ENCODE results near the gene EPM2AIP1. TPM values are rescaled to one million over a fixed set of nuclear protein-coding genes. Genes with fewer than 3 reads are reported as not detected.

The EPM2AIP1 gene
- total and polyA plus RNA-seq, 2 of the 8 experiments (the other 6 are each of a cell fraction or from before 2014, with no cell fraction given), result 6.6 to 9.0 TPM

DNA sequence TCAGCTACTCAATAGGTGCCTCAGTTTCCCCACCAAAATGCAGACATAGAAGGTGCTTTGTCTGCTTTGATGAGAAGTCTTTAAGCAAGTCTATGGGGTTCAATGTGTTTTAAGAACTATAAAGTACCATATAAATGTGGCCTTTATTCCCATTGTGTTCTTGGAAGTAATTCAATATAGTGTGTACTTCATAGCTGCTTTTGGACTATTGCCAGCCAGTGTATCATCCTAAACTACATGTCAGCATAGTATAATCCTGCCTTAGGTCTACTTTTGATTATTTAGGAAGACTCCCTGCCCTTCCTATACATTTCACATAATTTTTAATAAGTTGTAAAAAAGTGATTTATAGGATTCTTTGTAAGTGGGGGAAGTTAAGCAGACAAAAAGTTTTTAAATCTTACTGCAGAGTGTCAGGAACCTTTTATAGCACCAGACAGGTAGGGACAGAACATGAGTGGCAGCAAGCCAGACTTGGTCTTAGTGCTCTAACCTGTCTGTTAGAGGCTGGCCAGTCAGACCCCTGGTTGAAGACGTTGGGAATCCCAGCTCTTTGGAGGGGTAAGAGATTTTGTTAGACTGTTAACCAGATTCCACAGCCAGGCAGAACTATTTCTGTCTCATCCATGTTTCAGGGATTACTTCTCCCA is 48.7 kb upstream of the EPM2AIP1 start:
- H3K14ac ChIP-seq (ENCODE audit: insufficient read length), result no peak overlapping the region
- no peak overlapping the region for H3K4ac ChIP-seq (replicated peaks; ENCODE audit: insufficient read length, low read depth, low read length)
- no peak overlapping the region for H2BK5ac ChIP-seq (ENCODE audit: low read depth, low read length)
- H3K79me2 ChIP-seq (ENCODE audit: control insufficient read depth in 1 of 2, insufficient read depth in 2 of 2, low read length in 2 of 2), result no peaks in the 10 kb centered on the region
- H3K4me3 ChIP-seq (ENCODE audit: extremely low read depth in 1 of 4, insufficient read depth in 2 of 4, low read depth in 3 of 4, low read length in 4 of 4), result no peak overlapping the region
- no peak for DNase-seq (ENCODE audit: low read depth in 1 of 2, low spot score in 2 of 2)
- no peaks in the 10 kb centered on the region for H3K79me1 ChIP-seq (ENCODE audit: low read depth, low read length)
- no peak overlapping the region for H4K8ac ChIP-seq (ENCODE audit: extremely low read depth, insufficient read depth, low read length)
- no peak overlapping the region for H4K5ac ChIP-seq (ENCODE audit: insufficient read length, low read depth, low read length)
- H4K91ac ChIP-seq (replicated peaks; ENCODE audit: insufficient read length, low read length), result no peak overlapping the region
- peaks cover 7 to 47% (median 27%) of the 10 kb centered on the region in 4 experiments; a peak in 7 of 8 replicates for H3K36me3 ChIP-seq (ENCODE audit: control insufficient read depth in 2 of 4, insufficient read depth in 4 of 4, low read length in 3 of 4)
- no peak overlapping the region for H3K27ac ChIP-seq (ENCODE audit: low read depth, low read length)
- no peaks in the 10 kb centered on the region for H3K4me1 ChIP-seq (replicated peaks in 1 of 4; ENCODE audit: control insufficient read depth in 3 of 4, insufficient read depth in 4 of 4, low read length in 3 of 4)
- H4K20me1 ChIP-seq (replicated peaks in 1 of 2; ENCODE audit: control insufficient read depth in 1 of 2, insufficient read depth in 2 of 2, low read length in 2 of 2), result no peaks in the 10 kb centered on the region
- H3K27me3 ChIP-seq (replicated peaks in 1 of 4; ENCODE audit: control insufficient read depth in 3 of 4, extremely low read depth in 1 of 4, insufficient read depth in 3 of 4, low read length in 3 of 4), result no peaks in the 10 kb centered on the region
- no peaks in the 10 kb centered on the region for H3K9me3 ChIP-seq (ENCODE audit: insufficient read depth in 2 of 2, low read depth in 1 of 2, low read length in 1 of 2)
- 88% methylated on average over 1 of the region's 1 CpG; no CpG with 5 or more reads in 1 of the 2 experiments for WGBS, 2 experiments (ENCODE audit: extremely low coverage in 1 of 2, insufficient coverage in 1 of 2, insufficient read length in 1 of 2, insufficient replicate concordance in 2 of 2, low coverage in 1 of 2, low lambda C conversion rate in 2 of 2, missing lambda C conversion rate in 1 of 2)
- POLR2A ChIA-PET (ENCODE audit: partially characterized antibody), result interaction anchor here (1.0 to 1.4 kb wide), 2 partner anchors 9 to 26 kb away, joined by 3 read pairs; no protein-coding TSS in a partner anchor
- CTCF ChIA-PET (ENCODE audit: partially characterized antibody), result interaction anchor here (0.7 to 1.7 kb wide), 3 partner anchors 10 to 288 kb away, joined by 3 to 4 read pairs (median 3); no protein-coding TSS in a partner anchor
- H2BK120ac ChIP-seq (replicated peaks; ENCODE audit: low read depth, low read length), result no peak overlapping the region
- H2AK5ac ChIP-seq (ENCODE audit: low read depth, low read length), result no peak overlapping the region
- no peak overlapping the region for H3K23ac ChIP-seq (ENCODE audit: insufficient read length)
- FAIRE-seq, result no peak
- H2AFZ ChIP-seq (ENCODE audit: low read length), result no peak overlapping the region
- no peak overlapping the region for H2BK12ac ChIP-seq (ENCODE audit: low read depth, low read length)
- no peaks in the 10 kb centered on the region for H3K23me2 ChIP-seq (ENCODE audit: low read depth, low read length)
- no peak overlapping the region for H3K4me2 ChIP-seq (ENCODE audit: insufficient read depth in 1 of 2, low read depth in 2 of 2, low read length in 2 of 2)
- H3K56ac ChIP-seq (replicated peaks; ENCODE audit: insufficient read length, low read depth, low read length), result no peak overlapping the region
- H3K9ac ChIP-seq (replicated peaks in 1 of 4; ENCODE audit: extremely low read depth in 1 of 4, low read depth in 3 of 4, low read length in 3 of 4), result no peak overlapping the region
- no peak overlapping the region for H2BK15ac ChIP-seq (ENCODE audit: low read length)
- H2BK20ac ChIP-seq (ENCODE audit: low read length), result no peak overlapping the region
- H3K18ac ChIP-seq (ENCODE audit: extremely low read depth, low read length), result no peak overlapping the region
- TF ChIP-seq, protein P1, sequence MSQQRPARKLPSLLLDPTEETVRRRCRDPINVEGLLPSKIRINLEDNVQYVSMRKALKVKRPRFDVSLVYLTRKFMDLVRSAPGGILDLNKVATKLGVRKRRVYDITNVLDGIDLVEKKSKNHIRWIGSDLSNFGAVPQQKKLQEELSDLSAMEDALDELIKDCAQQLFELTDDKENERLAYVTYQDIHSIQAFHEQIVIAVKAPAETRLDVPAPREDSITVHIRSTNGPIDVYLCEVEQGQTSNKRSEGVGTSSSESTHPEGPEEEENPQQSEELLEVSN (IDR thresholded peaks at IDR 0.05), result no peak
- TF ChIP-seq BCL11A (IDR thresholded peaks at IDR 0.05; ENCODE audit: low read depth in 2 of 2, low read length in 2 of 2), result no peak
- no peak for TF ChIP-seq CEBPB (IDR thresholded peaks at IDR 0.05; ENCODE audit: low read depth, low read length)
- no peak for TF ChIP-seq KDM4A (IDR thresholded peaks at IDR 0.05; ENCODE audit: low read depth, low read length, severe bottlenecking)
- no peak for TF ChIP-seq JUND (IDR thresholded peaks at IDR 0.05; ENCODE audit: low read length)
- TF ChIP-seq CHD1 (IDR thresholded peaks at IDR 0.05; ENCODE audit: low read depth, low read length), result no peak
- TF ChIP-seq GABPA (IDR thresholded peaks at IDR 0.05; ENCODE audit: borderline replicate concordance, insufficient read depth, low read length), result no peak
- no peak for TF ChIP-seq SIX5 (IDR thresholded peaks at IDR 0.05; ENCODE audit: low read depth, low read length)
- TF ChIP-seq HDAC2 (IDR thresholded peaks at IDR 0.05; ENCODE audit: borderline replicate concordance in 1 of 2, low read depth in 2 of 2, low read length in 2 of 2), result no peak
- no peak for TF ChIP-seq ATF2 (IDR thresholded peaks at IDR 0.05; ENCODE audit: low read length)
- TF ChIP-seq SIRT6 (IDR thresholded peaks at IDR 0.05; ENCODE audit: low read length), result no peak
